ENCODE results near the gene PRIM2.

PRIM2 gene

GRCh38 chr6:57315111-57315510, 2.3 kb upstream of the PRIM2 start:
- TF ChIP-seq POLR2AphosphoS5 (IDR thresholded peaks at IDR 0.05; ENCODE audit: low read depth, low read length) (no peak), SIN3A (IDR thresholded peaks at IDR 0.05; ENCODE audit: borderline replicate concordance, insufficient read depth, low read length) (no peak), REST (IDR thresholded peaks at IDR 0.05; ENCODE audit: insufficient read depth in 1 of 2, low read depth in 2 of 2, low read length in 2 of 2) (no peak), TAF1 (IDR thresholded peaks at IDR 0.05; ENCODE audit: borderline replicate concordance, insufficient read depth, low read length) (no peak), FOXP2 (optimal IDR thresholded peaks at IDR 0.05; ENCODE audit: borderline replicate concordance, extremely low read depth, extremely low read length, insufficient read depth) (no peak)

- no peak for TF ChIP-seq TAF1 (IDR thresholded peaks at IDR 0.05; ENCODE audit: borderline replicate concordance, insufficient read depth, low read length)
- no peak for TF ChIP-seq REST (IDR thresholded peaks at IDR 0.05; ENCODE audit: insufficient read depth in 1 of 2, low read depth in 2 of 2, low read length in 2 of 2)
- no peak for TF ChIP-seq POLR2AphosphoS5 (IDR thresholded peaks at IDR 0.05; ENCODE audit: low read depth, low read length)
- no peak for TF ChIP-seq FOXP2 (optimal IDR thresholded peaks at IDR 0.05; ENCODE audit: borderline replicate concordance, extremely low read depth, extremely low read length, insufficient read depth)
- TF ChIP-seq SIN3A (IDR thresholded peaks at IDR 0.05; ENCODE audit: borderline replicate concordance, insufficient read depth, low read length), result no peak
Observed at GRCh38 chr6:57315851-57316250, 1.6 kb upstream of the PRIM2 start.

GRCh38 chr6:57316581-57317059, 810 bp upstream of the PRIM2 start:
- no peak for TF ChIP-seq TAF1 (IDR thresholded peaks at IDR 0.05; ENCODE audit: borderline replicate concordance, insufficient read depth, low read length)
- peak in 1 of 2 experiments; percentile 33; a peak in 1 of 4 replicates for TF ChIP-seq REST (IDR thresholded peaks at IDR 0.05; ENCODE audit: insufficient read depth in 1 of 2, low read depth in 2 of 2, low read length in 2 of 2)
- peak; percentile 23; the same call in 1 of the 2 replicates for TF ChIP-seq POLR2AphosphoS5 (IDR thresholded peaks at IDR 0.05; ENCODE audit: low read depth, low read length)
- no peak for TF ChIP-seq FOXP2 (optimal IDR thresholded peaks at IDR 0.05; ENCODE audit: borderline replicate concordance, extremely low read depth, extremely low read length, insufficient read depth)
- 0 out of 2 replicates have a peak, but pooled peaks have one; percentile 67 for TF ChIP-seq SIN3A (IDR thresholded peaks at IDR 0.05; ENCODE audit: borderline replicate concordance, insufficient read depth, low read length)

- TF ChIP-seq POLR2AphosphoS5 (IDR thresholded peaks at IDR 0.05; ENCODE audit: low read depth, low read length) (no peak), REST (IDR thresholded peaks at IDR 0.05; ENCODE audit: insufficient read depth in 1 of 2, low read depth in 2 of 2, low read length in 2 of 2) (no peak), FOXP2 (optimal IDR thresholded peaks at IDR 0.05; ENCODE audit: borderline replicate concordance, extremely low read depth, extremely low read length, insufficient read depth) (no peak)
Observed at GRCh38 chr6:57324538-57324937, 7.1 kb downstream of the PRIM2 start.

- no peak for TF ChIP-seq REST (IDR thresholded peaks at IDR 0.05; ENCODE audit: insufficient read depth in 1 of 2, low read depth in 2 of 2, low read length in 2 of 2)
- no peak for TF ChIP-seq TAF1 (IDR thresholded peaks at IDR 0.05; ENCODE audit: borderline replicate concordance, insufficient read depth, low read length)
- TF ChIP-seq FOXP2 (optimal IDR thresholded peaks at IDR 0.05; ENCODE audit: borderline replicate concordance, extremely low read depth, extremely low read length, insufficient read depth), result no peak
- TF ChIP-seq SIN3A (IDR thresholded peaks at IDR 0.05; ENCODE audit: borderline replicate concordance, insufficient read depth, low read length), result no peak
- TF ChIP-seq POLR2AphosphoS5 (IDR thresholded peaks at IDR 0.05; ENCODE audit: low read depth, low read length), result no peak
Observed at GRCh38 chr6:57327311-57327710, 9.9 kb downstream of the PRIM2 start.

Measured in PFSK-1 (cell line).